Smooth muscle cell (in vitro differentiated cells): ENCODE data around the gene NTN1. TPM values are rescaled to one million over a fixed set of nuclear protein-coding genes. Genes with fewer than 3 reads are reported as not detected.

ENCODE experiments used
- DNase-seq: peaks from one replicate; lab custom pipeline; 2025; ENCODE audit not compliant: unreplicated experiment; lab: John Stamatoyannopoulos, UW
- H2AFZ ChIP-seq: fragments of 200-600 bp; sonication (generic); 2 replicates; pipeline ENCODE4 v1.6.0; 2016; ENCODE audit warnings: antibody characterized with exemption, low read depth, mild to moderate bottlenecking
- H3F3A ChIP-seq: fragments of 200-600 bp; sonication (generic); 2 replicates; pipeline ENCODE4 v1.6.0; 2017; ENCODE audit warnings: antibody characterized with exemption, low read depth
- H3K27ac ChIP-seq: fragments of 200-600 bp; sonication (generic); 2 replicates; pipeline ENCODE4 v1.5.1; 2016; ENCODE audit warnings: low read depth, mild to moderate bottlenecking
- H3K27me3 ChIP-seq: fragments of 200-600 bp; sonication (generic); 2 replicates; pipeline ENCODE4 v1.6.1; 2016; ENCODE audit warnings: low read depth, mild to moderate bottlenecking
- H3K36me3 ChIP-seq: fragments of 200-600 bp; sonication (generic); 2 replicates; pipeline ENCODE4 v1.5.1; 2016; ENCODE audit warnings: low read depth
- H3K4me1 ChIP-seq: fragments of 200-600 bp; sonication (generic); 2 replicates; pipeline ENCODE4 v1.5.1; 2016; ENCODE audit warnings: low read depth
- H3K4me2 ChIP-seq: fragments of 200-600 bp; sonication (generic); 2 replicates; pipeline ENCODE4 v1.6.0; 2016; ENCODE audit warnings: mild to moderate bottlenecking
- H3K4me3 ChIP-seq: fragments of 200-600 bp; sonication (generic); 2 replicates; pipeline ENCODE4 v1.5.1; 2016; ENCODE audit warnings: mild to moderate bottlenecking
- H3K79me2 ChIP-seq: fragments of 200-600 bp; sonication (generic); 2 replicates; pipeline ENCODE4 v1.6.0; 2016; ENCODE audit warnings: low read depth, mild to moderate bottlenecking
- H3K9ac ChIP-seq: fragments of 200-600 bp; sonication (generic); 2 replicates; pipeline ENCODE4 v1.6.0; 2016; ENCODE audit warnings: low read depth
- H3K9me3 ChIP-seq: fragments of 200-600 bp; sonication (generic); replicated peaks from 2 replicates; pipeline ENCODE4 v1.5.1; 2016; ENCODE audit warnings: low read depth
- H4K20me1 ChIP-seq: fragments of 200-600 bp; sonication (generic); 2 replicates; pipeline ENCODE4 v1.6.0; 2016; ENCODE audit warnings: low read depth
- WGBS: methylation state at CpG from one replicate; pipeline ENCODE4 v1.1.7; 2016; ENCODE audit warnings: low lambda C conversion rate; 5-methylcytosine and 5-hydroxymethylcytosine counted together
- polyA plus RNA-seq: library from polyadenylated mRNA; unstranded; fragments of >200 nt; fragmentation: Nextera tagmentation; extraction: Ambion mirVana; gene quantifications from 2 replicates; pipeline ENCODE4 v1.2.1, GENCODE V29; 2016
- total RNA-seq: library from RNA; depleted of rRNA; stranded (reverse); fragments of >200 nt; gene quantifications from 2 replicates; pipeline ENCODE4 v1.2.3, GENCODE V29; 2014
- TF ChIP-seq, protein P1 (sequence below): fragments of 200-600 bp; sonication (generic); IDR thresholded peaks from 2 replicates; pipeline ENCODE4 v1.5.1; 2017; ENCODE audit warnings: borderline replicate concordance, mild to moderate bottlenecking, antibody characterized with exemption; ENCODE audit not compliant: insufficient read depth, poor library complexity, severe bottlenecking

NTN1 gene
- total and polyA plus RNA-seq, 2 experiments from 2014 or later, result 0.07 to 0.72 TPM

DNA sequence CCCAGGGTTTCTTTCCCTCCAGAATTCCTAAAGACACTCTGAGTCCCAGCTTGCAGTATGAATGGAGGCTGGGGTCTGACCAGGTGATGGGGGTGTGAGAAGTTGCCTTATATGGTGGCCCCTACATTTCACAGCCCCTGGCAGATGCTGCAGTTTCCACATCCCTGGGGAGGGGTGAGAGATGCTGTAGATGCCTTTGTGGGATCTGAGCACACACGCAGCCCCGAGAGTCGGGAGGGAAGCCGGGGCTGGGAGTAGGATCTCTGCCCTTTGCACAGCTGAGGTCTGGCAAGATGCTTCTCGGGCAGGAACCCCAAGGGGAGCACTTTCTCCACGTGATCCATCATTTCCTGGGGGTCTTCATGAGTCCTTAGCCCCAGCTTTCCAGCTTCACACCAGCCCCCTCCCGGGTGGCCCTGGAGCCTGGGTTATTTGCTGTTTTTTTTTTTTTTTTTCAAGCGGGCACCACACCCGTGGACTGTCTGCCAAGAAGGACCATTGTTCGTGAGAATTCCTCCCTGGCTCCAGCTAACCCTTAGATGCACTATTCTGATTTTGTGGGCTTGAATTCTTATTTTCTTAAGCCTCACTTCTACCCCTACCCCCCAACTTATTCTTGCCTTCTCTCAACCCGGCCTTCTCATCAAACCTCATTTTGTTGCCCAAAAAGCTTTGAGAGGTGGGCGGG is 50.6 kb downstream of the NTN1 start:
- Histone ChIP-seq H4K20me1 (no peaks in the 10 kb centered on the region), H3K9me3 (no peaks in the 10 kb centered on the region), H3F3A (no peaks in the 10 kb centered on the region), H3K27me3 (peaks cover 13% of the 10 kb centered on the region), H3K4me1 (no peaks in the 10 kb centered on the region), H3K4me2 (no peak overlapping the region), H3K4me3 (no peak overlapping the region), H3K27ac (no peak overlapping the region), H3K79me2 (no peaks in the 10 kb centered on the region), H2AFZ (no peak overlapping the region), H3K36me3 (no peaks in the 10 kb centered on the region), H3K9ac (no peak overlapping the region)
- no peak for DNase-seq
- TF ChIP-seq, protein P1, sequence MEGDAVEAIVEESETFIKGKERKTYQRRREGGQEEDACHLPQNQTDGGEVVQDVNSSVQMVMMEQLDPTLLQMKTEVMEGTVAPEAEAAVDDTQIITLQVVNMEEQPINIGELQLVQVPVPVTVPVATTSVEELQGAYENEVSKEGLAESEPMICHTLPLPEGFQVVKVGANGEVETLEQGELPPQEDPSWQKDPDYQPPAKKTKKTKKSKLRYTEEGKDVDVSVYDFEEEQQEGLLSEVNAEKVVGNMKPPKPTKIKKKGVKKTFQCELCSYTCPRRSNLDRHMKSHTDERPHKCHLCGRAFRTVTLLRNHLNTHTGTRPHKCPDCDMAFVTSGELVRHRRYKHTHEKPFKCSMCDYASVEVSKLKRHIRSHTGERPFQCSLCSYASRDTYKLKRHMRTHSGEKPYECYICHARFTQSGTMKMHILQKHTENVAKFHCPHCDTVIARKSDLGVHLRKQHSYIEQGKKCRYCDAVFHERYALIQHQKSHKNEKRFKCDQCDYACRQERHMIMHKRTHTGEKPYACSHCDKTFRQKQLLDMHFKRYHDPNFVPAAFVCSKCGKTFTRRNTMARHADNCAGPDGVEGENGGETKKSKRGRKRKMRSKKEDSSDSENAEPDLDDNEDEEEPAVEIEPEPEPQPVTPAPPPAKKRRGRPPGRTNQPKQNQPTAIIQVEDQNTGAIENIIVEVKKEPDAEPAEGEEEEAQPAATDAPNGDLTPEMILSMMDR, result no peak
- WGBS, result 89% methylated on average over 12 of the region's 12 CpGs

DNA sequence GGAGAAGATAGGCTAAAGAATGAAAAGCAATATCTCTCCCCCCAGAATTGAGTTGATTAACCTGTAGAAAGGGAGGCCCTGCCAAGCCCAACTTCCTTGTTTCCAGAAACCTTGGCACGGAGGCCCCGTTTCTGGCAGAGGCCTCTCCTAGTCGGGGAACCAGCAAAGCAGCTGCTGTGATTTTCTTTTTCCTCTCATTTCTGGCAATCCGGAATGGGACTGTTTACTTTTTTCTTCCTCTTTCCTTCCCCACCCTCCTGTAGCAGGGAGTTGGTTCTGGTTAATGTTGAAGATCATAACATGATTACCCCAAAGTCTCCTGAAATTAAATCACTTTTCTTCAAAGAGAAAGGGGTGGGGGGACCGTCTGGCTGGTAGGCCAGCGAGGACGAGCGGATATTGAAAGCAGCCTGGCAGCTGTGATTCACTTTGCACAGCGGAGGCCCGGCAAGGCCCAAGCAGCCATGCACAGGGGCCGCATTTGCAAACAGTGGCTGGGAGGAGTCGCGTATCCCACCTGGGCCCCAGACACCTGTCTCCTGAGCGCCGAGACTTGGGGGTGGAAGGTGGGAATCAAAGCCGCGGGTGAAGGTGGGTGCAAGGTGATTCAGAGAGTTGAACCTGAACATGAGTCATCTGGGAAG is 51.5 kb downstream of the NTN1 start:
- no peak overlapping the region for H3K4me3 ChIP-seq
- H3K36me3 ChIP-seq, result no peaks in the 10 kb centered on the region
- WGBS, result 90% methylated on average over 17 of the region's 17 CpGs
- no peak overlapping the region for H3K4me2 ChIP-seq
- H3K27me3 ChIP-seq, result peaks cover 22% of the 10 kb centered on the region
- TF ChIP-seq, protein P1, result no peak
- no peak overlapping the region for H3K27ac ChIP-seq
- no peak overlapping the region for H2AFZ ChIP-seq
- no peaks in the 10 kb centered on the region for H3K9me3 ChIP-seq
- no peaks in the 10 kb centered on the region for H3K4me1 ChIP-seq
- no peak for DNase-seq
- H3K79me2 ChIP-seq, result no peaks in the 10 kb centered on the region
- no peaks in the 10 kb centered on the region for H4K20me1 ChIP-seq
- H3K9ac ChIP-seq, result no peak overlapping the region
- H3F3A ChIP-seq, result no peaks in the 10 kb centered on the region

DNA sequence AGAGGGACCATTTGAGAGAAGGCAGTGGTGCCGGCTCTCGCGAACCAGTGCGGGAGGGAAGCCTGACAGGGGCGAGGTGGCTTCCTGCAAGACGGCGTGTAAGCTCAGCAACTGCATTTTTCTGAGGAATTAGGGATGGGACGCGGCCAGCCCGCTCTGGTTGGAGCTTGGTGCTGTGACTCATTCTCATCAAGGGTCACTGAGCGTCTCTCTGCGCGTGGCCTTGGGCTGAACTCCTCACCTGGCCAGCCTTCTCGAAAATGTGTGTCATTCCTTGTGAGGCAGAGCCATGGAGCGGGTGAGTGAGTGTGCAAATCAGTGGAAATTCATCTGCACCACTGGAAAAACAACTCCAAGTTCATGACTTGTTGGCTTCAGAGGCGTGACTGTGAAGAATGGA is 52.8 kb downstream of the NTN1 start:
- no peaks in the 10 kb centered on the region for H3K36me3 ChIP-seq
- peaks cover 33% of the 10 kb centered on the region for H3K27me3 ChIP-seq
- H3K9ac ChIP-seq, result no peak overlapping the region
- no peaks in the 10 kb centered on the region for H3K9me3 ChIP-seq
- no peak for DNase-seq
- no peak overlapping the region for H3K4me2 ChIP-seq
- H2AFZ ChIP-seq, result no peak overlapping the region
- H3K4me3 ChIP-seq, result no peak overlapping the region
- H3K4me1 ChIP-seq, result no peaks in the 10 kb centered on the region
- no peaks in the 10 kb centered on the region for H3F3A ChIP-seq
- WGBS, result 80% methylated on average over 16 of the region's 16 CpGs
- TF ChIP-seq, protein P1, result no peak
- no peaks in the 10 kb centered on the region for H3K79me2 ChIP-seq
- no peaks in the 10 kb centered on the region for H4K20me1 ChIP-seq
- H3K27ac ChIP-seq, result no peak overlapping the region
